IMR-90 (cell line): Measurements from ENCODE around the gene CGN. TPM values are rescaled to one million over a fixed set of nuclear protein-coding genes. Genes with fewer than 3 reads are reported as not detected.

Experiments
- ATAC-seq: fragments of 200-7000 bp; cut with Tn5 transposase; 2 replicates; pipeline ENCODE4 v1.9.1; 2020; ENCODE audit warnings: low read depth, mild to moderate bottlenecking, moderate library complexity
- BruUV-seq: library from RNA; stranded (reverse); fragments of 400-500 nt; replicated peaks from 2 replicates; lab custom pipeline; 2021; lab: Mats Ljungman, UMichigan
- CTCF ChIA-PET: fragments of 300-600 bp; formaldehyde crosslinking; extraction: SDS; loops from one replicate; lab custom pipeline; 2021; ENCODE audit warnings: antibody characterized with exemption; lab: Yijun Ruan, JAX
- POLR2A ChIA-PET: fragments of 300-600 bp; sonication (Branson Sonifier 250); formaldehyde crosslinking; loops from one replicate; lab custom pipeline; 2022; ENCODE audit warnings: antibody characterized with exemption; ENCODE audit not compliant: unreplicated experiment; lab: Charles Lee
- DNase-seq: peaks from one replicate; pipeline ENCODE4 v3.0.0; 2013
- H2AFZ ChIP-seq: replicated peaks from 2 replicates; pipeline ENCODE3; 2013; ENCODE audit warnings: low read length, mild to moderate bottlenecking; ENCODE audit not compliant: poor library complexity
- H2AK5ac ChIP-seq: 2 replicates; pipeline ENCODE4 v1.6.1; 2013; ENCODE audit warnings: low read depth, low read length, inconsistent platforms
- H2AK9ac ChIP-seq: replicated peaks from 2 replicates; pipeline ENCODE3; 2013; ENCODE audit warnings: mild to moderate bottlenecking, low read depth, low read length, moderate library complexity; ENCODE audit not compliant: poor library complexity
- H2BK120ac ChIP-seq: 2 replicates; pipeline ENCODE4 v1.6.1; 2013; ENCODE audit warnings: low read depth, low read length, inconsistent platforms
- H2BK15ac ChIP-seq: 3 replicates; pipeline ENCODE4 v1.6.1; 2013; ENCODE audit warnings: low read depth, low read length, inconsistent platforms
- H2BK20ac ChIP-seq: 2 replicates; pipeline ENCODE4 v1.6.1; 2013; ENCODE audit warnings: low read depth, mild to moderate bottlenecking, inconsistent platforms, low read length, moderate library complexity
- H2BK5ac ChIP-seq: 2 replicates; pipeline ENCODE4 v1.6.1; 2013; ENCODE audit warnings: mild to moderate bottlenecking, low read depth, low read length, inconsistent platforms; ENCODE audit not compliant: poor library complexity, severe bottlenecking
- H3K14ac ChIP-seq: replicated peaks from 2 replicates; pipeline ENCODE4 v1.6.1; 2013; ENCODE audit warnings: low read depth, low read length, inconsistent platforms
- H3K18ac ChIP-seq: 2 replicates; pipeline ENCODE4 v1.6.1; 2013; ENCODE audit warnings: low read depth, low read length, control low read depth
- H3K23ac ChIP-seq: 2 replicates; pipeline ENCODE4 v1.6.1; 2013; ENCODE audit warnings: low read depth, low read length, inconsistent platforms
- H3K27ac ChIP-seq: 2 replicates; pipeline ENCODE4 v1.5.1; 2013; ENCODE audit warnings: mild to moderate bottlenecking, control low read depth, low read length; ENCODE audit not compliant: insufficient read depth
- H3K27me3 ChIP-seq: 2 replicates; pipeline ENCODE4 v1.6.1; 2013; ENCODE audit warnings: low read length; ENCODE audit not compliant: control insufficient read depth, insufficient read depth
- H3K36me3 ChIP-seq: 2 replicates; pipeline ENCODE4 v1.6.1; 2013; ENCODE audit warnings: low read length, mixed read lengths; ENCODE audit not compliant: control insufficient read depth, insufficient read depth
- H3K4ac ChIP-seq: 2 replicates; pipeline ENCODE4 v1.6.1; 2013; ENCODE audit warnings: low read depth, low read length, inconsistent platforms
- H3K4me1 ChIP-seq: 2 replicates; pipeline ENCODE4 v1.6.1; 2013; ENCODE audit warnings: low read length, mixed read lengths; ENCODE audit not compliant: control insufficient read depth, insufficient read depth
- H3K4me2 ChIP-seq: 2 replicates; pipeline ENCODE4 v1.6.1; 2013; ENCODE audit warnings: low read depth, mild to moderate bottlenecking, control low read depth, low read length, moderate library complexity
- H3K4me3 ChIP-seq: 2 replicates; pipeline ENCODE4 v1.5.1; 2013; ENCODE audit warnings: low read depth, mild to moderate bottlenecking, control low read depth, low read length, moderate library complexity; ENCODE audit not compliant: insufficient read depth
- H3K56ac ChIP-seq: 2 replicates; pipeline ENCODE4 v1.6.1; 2013; ENCODE audit warnings: low read length, inconsistent platforms; ENCODE audit not compliant: insufficient read depth; ENCODE audit errors: extremely low read depth
- H3K79me1 ChIP-seq, 2 experiments: 2 replicates each; pipeline ENCODE4 v1.6.1; 2013; ENCODE audit warnings: low read length in 2 of 2, inconsistent platforms in 1 of 2, low read depth in 1 of 2
- H3K9ac ChIP-seq: 2 replicates; pipeline ENCODE4 v1.6.1; 2013; ENCODE audit warnings: low read depth, low read length, control low read depth
- H3K9me1 ChIP-seq: 2 replicates; pipeline ENCODE4 v1.6.1; 2013; ENCODE audit warnings: low read length, inconsistent platforms; ENCODE audit not compliant: insufficient read depth
- H3K9me3 ChIP-seq: 2 replicates; pipeline ENCODE4 v1.6.1; 2013; ENCODE audit warnings: low read length; ENCODE audit not compliant: control insufficient read depth, insufficient read depth
- H4K20me1 ChIP-seq: 2 replicates; pipeline ENCODE4 v1.6.1; 2013; ENCODE audit warnings: low read length, inconsistent platforms; ENCODE audit not compliant: insufficient read depth
- H4K5ac ChIP-seq: 2 replicates; pipeline ENCODE4 v1.6.1; 2013; ENCODE audit warnings: mild to moderate bottlenecking, low read depth, low read length, control low read depth
- H4K8ac ChIP-seq, 2 experiments: 2 replicates each; pipeline ENCODE4 v1.6.1; 2013; ENCODE audit warnings: low read depth in 2 of 2, low read length in 2 of 2, control low read depth in 1 of 2, inconsistent platforms in 1 of 2
- H4K91ac ChIP-seq: 2 replicates; pipeline ENCODE4 v1.6.1; 2013; ENCODE audit warnings: low read depth, low read length, inconsistent platforms; ENCODE audit not compliant: insufficient read depth
- BHLHE40 ChIP-seq: fragments of 150-350 bp; IDR thresholded peaks from 2 replicates; pipeline ENCODE4 v1.6.1; 2016; ENCODE audit warnings: mild to moderate bottlenecking, low read depth, low read length
- CEBPB ChIP-seq: IDR thresholded peaks from 2 replicates; pipeline ENCODE4 v1.6.1; 2012; ENCODE audit warnings: low read depth, low read length, improper control_type of control experiment
- CHD1 ChIP-seq: IDR thresholded peaks from 2 replicates; pipeline ENCODE4 v1.6.1; 2012; ENCODE audit warnings: low read depth, low read length, improper control_type of control experiment
- CTCF ChIP-seq: conservative IDR thresholded peaks from 2 replicates; pipeline ENCODE4 v1.5.1; 2012; ENCODE audit warnings: mild to moderate bottlenecking, low read depth, low read length, improper control_type of control experiment
- ELK1 ChIP-seq: fragments of 150-350 bp; IDR thresholded peaks from 2 replicates; pipeline ENCODE4 v1.6.1; 2016; ENCODE audit warnings: low read depth, mild to moderate bottlenecking, low read length, moderate library complexity, borderline replicate concordance
- FOS ChIP-seq: fragments of 150-350 bp; IDR thresholded peaks from 2 replicates; pipeline ENCODE4 v1.6.1; 2016; ENCODE audit warnings: low read depth, low read length
- MAFK ChIP-seq: IDR thresholded peaks from 2 replicates; pipeline ENCODE4 v1.6.1; 2012; ENCODE audit warnings: low read depth, low read length, improper control_type of control experiment
- MAZ ChIP-seq: IDR thresholded peaks from 2 replicates; pipeline ENCODE4 v1.6.1; 2012; ENCODE audit warnings: low read depth, mild to moderate bottlenecking, low read length, improper control_type of control experiment, moderate library complexity, borderline replicate concordance
- MXI1 ChIP-seq: IDR thresholded peaks from 2 replicates; pipeline ENCODE4 v1.6.1; 2012; ENCODE audit warnings: low read depth, mild to moderate bottlenecking, low read length, moderate library complexity, borderline replicate concordance
- NFE2L2 ChIP-seq: fragments of 150-350 bp; IDR thresholded peaks from 2 replicates; pipeline ENCODE4 v1.6.1; 2016; ENCODE audit warnings: low read depth, mild to moderate bottlenecking, low read length
- POLR2A ChIP-seq: IDR thresholded peaks from 2 replicates; pipeline ENCODE4 v1.6.1; 2012; ENCODE audit warnings: mild to moderate bottlenecking, low read depth, low read length
- RAD21 ChIP-seq: IDR thresholded peaks from 2 replicates; pipeline ENCODE4 v1.6.1; 2012; ENCODE audit warnings: low read length, improper control_type of control experiment
- RCOR1 ChIP-seq: IDR thresholded peaks from 2 replicates; pipeline ENCODE4 v1.6.1; 2012; ENCODE audit warnings: mild to moderate bottlenecking, low read length, improper control_type of control experiment; ENCODE audit not compliant: insufficient replicate concordance
- RFX5 ChIP-seq: IDR thresholded peaks from 2 replicates; pipeline ENCODE4 v1.8.0; 2012; ENCODE audit warnings: low read depth, mild to moderate bottlenecking, low read length, moderate library complexity
- SMC3 ChIP-seq: fragments of 150-350 bp; IDR thresholded peaks from 2 replicates; pipeline ENCODE4 v1.6.1; 2016; ENCODE audit warnings: low read depth, mild to moderate bottlenecking, antibody characterized with exemption, low read length, moderate library complexity
- USF2 ChIP-seq: fragments of 150-350 bp; IDR thresholded peaks from 2 replicates; pipeline ENCODE4 v1.6.1; 2017; ENCODE audit warnings: mild to moderate bottlenecking, antibody characterized with exemption, low read length, low read depth
- WGBS, 2 experiments: methylation state at CpG; one replicate each; pipeline versions ENCODE4 v1.1.5 to v1.1.7; 2013; ENCODE audit warnings: missing lambda C conversion rate in 2 of 2; ENCODE audit not compliant: insufficient read length in 1 of 2; ENCODE audit errors: extremely low coverage in 2 of 2; 5-methylcytosine and 5-hydroxymethylcytosine counted together
- dilution Hi-C: fragments of 300-500 bp; cut with HindIII; formaldehyde crosslinking; loops from one replicate; pipeline ENCODE4 v1.14.3; 2018; ENCODE audit warnings: low sequenced_read_pairs; ENCODE audit not compliant: unreplicated experiment
- in situ Hi-C: fragments of 300-500 bp; cut with MboI; formaldehyde crosslinking; loops from 3 replicates; pipeline ENCODE4 v1.14.3; 2019; ENCODE audit warnings: low sequenced_read_pairs, inconsistent platforms, mixed read lengths
- intact Hi-C: fragments of 100-400 bp; cut with micrococcal nuclease; formaldehyde crosslinking; loops from 2 replicates; pipeline ENCODE4 v1.10.0; 2022
- polyA plus RNA-seq, 3 experiments: library from polyadenylated mRNA; depleted of rRNA; stranded (reverse); fragments of >200 nt; gene quantifications; 2 replicates each; pipeline ENCODE4 v1.2.3, GENCODE V29; 2012; ENCODE audit warnings: low replicate concordance in 1 of 3
- total RNA-seq: library from RNA; depleted of rRNA; stranded (reverse); fragments of >200 nt; gene quantifications from 2 replicates; pipeline ENCODE4 v1.2.3, GENCODE V29; 2012

CGN gene
- total and polyA plus RNA-seq, 2 of the 4 experiments (the other 2 are of a cell fraction), result 0.34 to 0.36 TPM

GRCh38 chr1:151511636-151512215 is 539 bp downstream of the CGN start:
- H4K8ac ChIP-seq, result no peak overlapping the region
- H3K27me3 ChIP-seq, result peaks cover 34% of the 10 kb centered on the region
- H2BK20ac ChIP-seq, result no peak overlapping the region
- dilution Hi-C loops (no loop called here), in situ Hi-C loops (no loop called here), intact Hi-C loops (loop anchor here (5.0 kb wide), 1 partner anchor 39 kb away; no protein-coding TSS in a partner anchor)
- peak overlapping the region; percentile 63 for H2AK9ac ChIP-seq
- H2BK120ac ChIP-seq, result no peak overlapping the region
- no peak for DNase-seq
- H2BK15ac ChIP-seq, result no peak overlapping the region
- BruUV-seq, result no TSS peak
- H3K36me3 ChIP-seq, result no peaks in the 10 kb centered on the region
- 0% methylated on average over 9 of the region's 23 CpGs; no CpG with 5 or more reads in 1 of the 2 experiments for WGBS, 2 experiments
- H4K91ac ChIP-seq, result no peak overlapping the region
- H4K20me1 ChIP-seq, result no peaks in the 10 kb centered on the region
- H3K18ac ChIP-seq, result no peak overlapping the region
- no peaks in the 10 kb centered on the region for H3K9me3 ChIP-seq
- no peak overlapping the region for H4K5ac ChIP-seq
- H3K9ac ChIP-seq, result peak overlapping the region; percentile 55
- H3K4me2 ChIP-seq, result peak overlapping the region; percentile 89
- peaks cover 4% of the 10 kb centered on the region for H3K4me1 ChIP-seq
- ChIA-PET CTCF (interaction anchor here (1.2 kb wide), 1 partner anchor 9 kb away, joined by 4 read pairs; no protein-coding TSS in a partner anchor), POLR2A (no interaction called here)
- no peak overlapping the region for H2BK5ac ChIP-seq
- peak overlapping the region; percentile 92 for H2AFZ ChIP-seq
- no peak overlapping the region for H3K27ac ChIP-seq
- H3K4ac ChIP-seq, result peak overlapping the region; percentile 22; the same call in 1 of the 2 replicates
- TF ChIP-seq NFE2L2 (no peak), CEBPB (no peak), MXI1 (no peak), MAZ (no peak), CHD1 (no peak), RFX5 (no peak), MAFK (no peak), POLR2A (no peak), CTCF (no peak), USF2 (no peak), BHLHE40 (no peak), RAD21 (no peak), ELK1 (no peak), FOS (no peak), SMC3 (no peak), RCOR1 (no peak)
- peak overlapping the region; percentile 78; the same call in 1 of the 2 replicates for H3K23ac ChIP-seq
- H3K79me1 ChIP-seq, result no peaks in the 10 kb centered on the region
- no peak overlapping the region for H3K14ac ChIP-seq
- 0 out of 2 replicates have a peak, but pooled peaks cover 3% of the 10 kb centered on the region for H3K9me1 ChIP-seq
- no peak overlapping the region for H2AK5ac ChIP-seq
- peak overlapping the region; percentile 54 for H3K4me3 ChIP-seq
- ATAC-seq, result peak; percentile 51
- H3K56ac ChIP-seq, result no peak overlapping the region
